Uterine smooth muscle cell (primary cell): ENCODE measurements around the gene PREB. TPM values are rescaled to one million over a fixed set of nuclear protein-coding genes. Genes with fewer than 3 reads are reported as not detected.

Experiments
- total RNA-seq: library from RNA; depleted of rRNA; stranded (reverse); fragments of >200 nt; gene quantifications from 2 replicates; pipeline ENCODE4 v1.2.3, GENCODE V29; 2014

PREB gene
- 46.4 and 50.0 TPM in 2 replicates for total RNA-seq

GRCh38 chr2:27133905-27134780, at the start of gene PREB:
Gene PREB, minus strand, starts transcription at chr2:27134636. Its CDS starts 215 bp downstream, at chr2:27134421.

GRCh38 chr2:27148801-27149439, 14.5 kb upstream of the PREB start, which contains the start of gene TCF23:
Gene TCF23, plus strand, starts transcription at chr2:27149004. Its CDS starts 130 bp downstream, at chr2:27149134.

GRCh38 chr2:27139310-27139709, 4.9 kb upstream of the PREB start, which contains the start of gene PRR30:
Gene PRR30, minus strand, starts transcription at chr2:27139410. Its CDS starts 1,081 bp downstream, at chr2:27138329.

GRCh38 chr2:27123302-27124150, 10.9 kb downstream of the PREB start, which contains the start of gene ABHD1:
Gene ABHD1, plus strand, starts transcription at chr2:27123815. Its CDS starts 134 bp downstream, at chr2:27123949.

GRCh38 chr2:27118525-27119329, 15.7 kb downstream of the PREB start, which contains the start of gene CGREF1:
Gene CGREF1, minus strand, starts transcription at chr2:27119128. Its CDS starts 14,762 bp downstream, at chr2:27104366.

GRCh38 chr2:27086724-27087593, 47.5 kb downstream of the PREB start, which contains the start of gene KHK:
Gene KHK, plus strand, starts transcription at chr2:27086772. Its CDS starts 488 bp downstream, at chr2:27087260.

Other genes with a start within 250 kb of the PREB start
- 6.6 and 8.4 TPM in 2 replicates for gene MAPRE3, start 164.0 kb downstream of the PREB start, total RNA-seq
- 38.7 and 45.9 TPM in 2 replicates for gene TMEM214, start 101.7 kb downstream of the PREB start, total RNA-seq
- gene AGBL5, start 83.0 kb downstream of the PREB start, total RNA-seq: 21.2 and 23.9 TPM in 2 replicates
- gene OST4, start 63.0 kb downstream of the PREB start, total RNA-seq: 224 and 453 TPM in 2 replicates
- gene EMILIN1, start 56.0 kb downstream of the PREB start, total RNA-seq: 196 and 328 TPM in 2 replicates
- 1.2 and 3.1 TPM in 2 replicates for gene KHK, start 47.9 kb downstream of the PREB start, total RNA-seq
- gene CGREF1, start 15.5 kb downstream of the PREB start, total RNA-seq: 1.4 and 6.2 TPM in 2 replicates
- under 0.01 TPM in 2 replicates for gene ABHD1, start 10.8 kb downstream of the PREB start, total RNA-seq
- not detected in 2 replicates for gene PRR30, start 4.8 kb upstream of the PREB start, total RNA-seq
- not detected in 2 replicates for gene TCF23, start 14.4 kb upstream of the PREB start, total RNA-seq
- 140 and 237 TPM in 2 replicates for gene ATRAID, start 77.4 kb upstream of the PREB start, total RNA-seq
- gene SLC5A6, start 77.6 kb upstream of the PREB start, total RNA-seq: 19.4 and 30.4 TPM in 2 replicates
- 45.9 and 57.2 TPM in 2 replicates for gene CAD, start 82.7 kb upstream of the PREB start, total RNA-seq
- gene SLC30A3, start 128.4 kb upstream of the PREB start, total RNA-seq: 0.66 and 0.87 TPM in 2 replicates
- not detected in 2 replicates for gene DNAJC5G, start 140.8 kb upstream of the PREB start, total RNA-seq
- 0.33 and 0.37 TPM in 2 replicates for gene TRIM54, start 147.8 kb upstream of the PREB start, total RNA-seq
- gene UCN, start 173.8 kb upstream of the PREB start, total RNA-seq: 0.22 and 1.00 TPM in 2 replicates
- gene MPV17, start 188.5 kb upstream of the PREB start, total RNA-seq: 48.6 and 95.3 TPM in 2 replicates
- gene GTF3C2, start 222.1 kb upstream of the PREB start, total RNA-seq: 19.6 and 24.0 TPM in 2 replicates
- gene EIF2B4, start 235.7 kb upstream of the PREB start, total RNA-seq: 26.9 and 34.5 TPM in 2 replicates
- 149 and 170 TPM in 2 replicates for gene SNX17, start 236.0 kb upstream of the PREB start, total RNA-seq
- 9.0 and 11.1 TPM in 2 replicates for gene ZNF513, start 246.1 kb upstream of the PREB start, total RNA-seq